Hematopoietic multipotent progenitor cell treated with erythropoietin and hydrocortisone succinate and interleukin-3 and kit ligand, for 15 days (in vitro differentiated cells): ENCODE results near the gene CLECL1.

Source experiments
- DNase-seq: peaks from one replicate; pipeline ENCODE4 v3.0.0-alpha.2; 2015; ENCODE audit warnings: low spot score

Gene CLECL1

GRCh38 chr12:9732921-9733461 is at the start of gene CLECL1:
Gene CLECL1 (minus strand): TSS chr12:9733097.
- no peak for DNase-seq

DNA sequence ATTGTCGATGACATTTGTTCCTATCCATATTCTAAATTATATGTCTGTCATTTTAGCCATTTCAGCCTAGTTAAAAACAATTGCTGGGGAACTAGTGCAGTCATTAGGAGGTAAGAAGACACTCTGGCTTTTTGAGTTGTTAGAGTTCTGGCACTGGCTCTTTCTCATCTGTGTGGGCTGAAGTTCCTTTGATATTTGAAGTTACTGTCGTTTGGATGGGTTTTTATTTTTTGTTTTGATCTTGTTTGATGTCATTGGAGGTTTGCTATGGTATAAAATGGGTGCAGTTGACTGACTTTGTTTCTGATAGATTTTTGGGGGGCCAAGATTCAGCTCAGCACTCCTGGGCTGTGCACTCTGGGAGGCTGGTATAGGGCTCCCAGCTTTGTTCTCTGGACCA is 48.5 kb upstream of the CLECL1 start:
- DNase-seq = no peak

GRCh38 chr12:9779209-9779608 is 46.3 kb upstream of the CLECL1 start:
- no peak for DNase-seq

DNA sequence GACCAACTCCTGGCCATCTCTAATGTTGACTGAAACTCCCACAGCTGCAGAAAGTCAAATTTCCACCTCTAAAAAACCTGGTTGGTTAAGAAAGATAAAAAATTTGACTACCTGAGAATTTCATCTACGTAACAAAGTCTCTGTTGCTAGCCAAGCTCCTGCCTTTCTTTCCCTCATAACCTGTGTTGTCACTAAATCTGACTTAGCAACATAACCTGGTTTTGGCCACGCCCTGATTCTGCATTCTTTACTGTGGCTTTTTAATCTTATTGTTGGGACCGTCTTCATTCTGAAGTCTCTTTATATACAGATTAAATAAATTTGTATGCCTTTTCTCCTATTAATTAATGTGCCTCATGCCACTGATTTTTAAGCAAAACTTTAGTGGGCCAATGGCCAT is 43.9 kb upstream of the CLECL1 start:
- DNase-seq = no peak

GRCh38 chr12:9773216-9773877 is 40.5 kb upstream of the CLECL1 start:
- DNase-seq = no peak

- DNase-seq = peak; percentile 59
Measured at GRCh38 chr12:9763025-9763424, 30.1 kb upstream of the CLECL1 start.

- DNase-seq = no peak
Measured at GRCh38 chr12:9762369-9762768, 29.5 kb upstream of the CLECL1 start.

DNA sequence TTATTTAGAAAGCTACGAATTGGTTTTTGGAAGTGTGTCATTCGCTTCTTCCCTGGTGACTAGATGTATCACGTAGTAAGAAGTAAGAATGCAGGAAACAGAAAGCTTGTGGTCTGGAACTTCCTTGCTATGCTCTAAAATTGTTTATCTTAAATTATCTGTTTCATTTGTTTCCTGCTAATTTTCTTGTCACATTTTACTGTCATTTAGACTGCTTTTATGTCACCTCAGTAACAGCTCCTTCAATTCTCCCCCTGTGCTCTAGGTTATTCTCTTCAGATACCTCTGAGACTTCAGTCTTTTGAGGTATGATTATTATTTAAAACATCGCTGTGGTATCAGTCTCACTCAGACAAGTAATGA is 28.5 kb upstream of the CLECL1 start:
- no peak for DNase-seq

DNA sequence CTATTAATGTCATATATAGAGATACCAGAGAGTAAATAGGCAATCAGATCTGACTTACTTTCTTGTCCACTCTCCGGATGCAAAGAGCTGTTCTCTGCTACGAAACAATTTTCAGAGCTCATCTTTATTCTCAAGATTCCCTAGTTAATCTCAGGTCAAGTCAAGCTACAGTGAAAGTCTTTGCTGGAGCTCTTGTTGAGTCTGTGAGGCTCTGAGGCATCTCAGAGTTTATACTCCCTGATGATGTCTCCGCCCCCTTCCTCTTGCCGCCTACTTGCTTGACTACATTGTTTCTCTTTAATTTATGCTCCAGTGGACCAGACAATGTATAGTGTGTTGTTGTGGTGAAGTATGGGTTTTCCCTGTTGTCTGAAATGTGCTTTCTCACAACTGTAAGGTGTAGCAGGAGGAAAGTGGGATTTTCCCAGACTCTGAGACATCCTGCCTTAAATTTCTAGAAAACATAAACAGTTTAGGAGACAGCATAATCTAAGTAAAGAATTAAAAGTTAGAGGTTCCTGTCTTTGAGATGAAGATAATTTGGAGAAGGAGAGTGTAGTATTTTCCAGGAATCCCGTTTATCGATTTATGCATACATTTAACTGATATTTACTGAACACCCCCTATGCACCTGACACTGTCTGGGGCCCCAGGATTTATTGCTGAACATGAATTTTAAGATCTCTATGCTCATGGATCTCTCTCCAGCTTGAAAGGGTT is 28.0 kb upstream of the CLECL1 start, which contains the start of gene CD69:
TSS of gene CD69 (minus strand) at position 203 of the 720 bp plus-strand sequence. CDS start at position 122, 81 bp downstream.
- peak; percentile 54 for DNase-seq

GRCh38 chr12:9760120-9760519 is 27.2 kb upstream of the CLECL1 start:
- no peak for DNase-seq

- no peak for DNase-seq
Measured at GRCh38 chr12:9759694-9760093, 26.8 kb upstream of the CLECL1 start.

GRCh38 chr12:9758119-9758518 is 25.2 kb upstream of the CLECL1 start:
- DNase-seq = peak; percentile 31

DNA sequence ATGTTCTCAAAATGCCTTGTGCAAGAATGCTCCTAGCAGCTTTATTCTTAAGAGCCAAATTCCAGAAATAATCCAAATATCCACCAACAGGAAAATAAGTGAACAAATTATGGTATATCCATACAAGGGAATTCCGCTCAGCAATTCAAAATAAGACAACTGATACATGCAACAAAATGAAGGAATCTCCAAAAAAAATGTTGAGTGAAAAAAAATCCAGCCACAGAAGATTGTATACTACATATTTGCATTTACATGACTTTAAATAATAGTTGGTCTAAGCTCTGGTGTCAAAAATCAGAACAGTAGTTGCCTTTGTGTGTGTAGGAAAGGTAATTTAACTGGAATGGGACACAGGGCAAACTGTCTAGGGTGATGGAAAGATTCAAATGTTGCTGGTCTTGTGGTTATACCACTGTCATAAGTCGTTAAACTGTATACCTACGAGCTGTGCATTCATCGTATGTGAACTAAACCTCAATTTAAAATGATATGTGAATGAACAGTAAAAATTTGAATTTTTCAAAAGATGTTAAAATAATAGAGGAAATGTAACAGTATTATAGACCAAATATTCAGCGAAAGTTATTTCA is 24.6 kb upstream of the CLECL1 start:
- DNase-seq = no peak

- DNase-seq = no peak
Measured at GRCh38 chr12:9756706-9757105, 23.8 kb upstream of the CLECL1 start.

DNA sequence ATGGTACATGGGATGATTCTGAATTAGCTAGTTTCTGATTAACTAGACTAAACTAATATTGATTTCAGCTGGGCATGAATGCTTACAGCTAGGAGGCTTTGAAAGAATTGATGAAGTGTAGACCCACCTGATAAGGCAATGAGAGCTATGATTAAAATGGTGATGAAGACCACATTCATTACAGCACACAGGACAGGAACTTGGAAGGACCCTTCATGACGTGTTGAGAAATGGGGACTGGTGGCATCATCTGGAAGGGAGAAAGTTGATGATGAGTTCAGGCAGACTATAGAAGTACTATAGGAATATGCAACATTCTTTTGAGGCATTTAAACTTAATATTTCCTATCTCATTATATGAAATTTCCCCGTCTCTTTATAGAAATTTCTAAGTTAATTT is 23.3 kb upstream of the CLECL1 start:
- DNase-seq = no peak

DNA sequence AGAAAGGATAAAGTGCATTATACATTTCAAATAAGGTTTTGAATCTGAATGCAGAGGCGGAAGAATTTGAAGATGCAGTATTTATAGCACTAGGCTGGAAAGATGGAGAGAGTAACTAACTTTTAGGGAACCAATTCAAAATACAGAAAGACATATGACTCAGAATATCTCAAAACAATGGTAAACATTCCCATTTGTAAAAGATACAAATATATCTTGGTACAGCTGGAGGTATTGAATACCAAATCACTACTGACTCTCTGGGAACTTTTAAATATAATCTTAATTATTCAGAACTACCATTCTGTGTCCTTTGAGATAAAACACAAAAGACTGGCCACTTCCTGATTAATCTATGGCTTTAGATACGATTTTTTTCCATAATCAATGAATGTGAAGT is 22.7 kb upstream of the CLECL1 start:
- no peak for DNase-seq

GRCh38 chr12:9755035-9755434 is 22.1 kb upstream of the CLECL1 start:
- DNase-seq = no peak

- DNase-seq = no peak
Measured at GRCh38 chr12:9754099-9754927, 21.4 kb upstream of the CLECL1 start.

DNA sequence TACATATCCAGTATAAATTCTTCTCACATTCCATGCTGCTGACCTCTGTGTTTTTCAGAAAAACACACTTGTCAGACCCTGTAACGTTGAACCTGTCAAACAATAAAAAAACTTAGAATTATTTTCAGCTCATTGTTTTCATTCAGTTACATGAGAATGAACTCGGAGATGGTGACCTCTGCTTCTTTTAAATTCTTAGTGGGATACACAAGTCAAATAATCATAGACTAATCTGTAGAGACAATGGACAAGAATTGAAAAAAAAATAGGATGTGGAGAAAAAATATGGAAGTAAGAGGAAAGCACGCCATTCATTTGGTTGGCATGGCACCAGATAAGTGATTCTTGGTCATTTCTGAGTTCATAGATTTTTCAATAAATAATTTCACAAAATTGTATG is 20.6 kb upstream of the CLECL1 start:
- DNase-seq = no peak

DNA sequence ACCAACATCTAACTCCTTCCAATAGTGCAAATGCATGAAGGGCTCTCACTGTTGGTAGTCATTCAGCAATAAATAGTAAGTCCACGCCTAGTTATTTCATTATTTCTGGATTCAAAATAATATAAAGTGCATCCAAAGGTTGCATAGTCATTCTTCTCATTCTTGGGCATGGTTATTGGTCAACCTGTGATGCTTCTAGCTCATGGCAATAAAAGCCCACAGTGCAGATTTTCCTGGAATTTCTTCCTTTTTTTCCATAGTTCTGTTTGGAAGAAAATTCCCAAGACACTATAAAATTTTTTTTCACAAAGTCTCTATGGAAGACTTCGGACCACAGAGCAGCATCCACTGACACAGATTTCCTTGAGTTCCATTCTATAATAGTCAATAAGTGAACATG is 20.2 kb upstream of the CLECL1 start:
- DNase-seq = no peak

- no peak for DNase-seq
Measured at GRCh38 chr12:9752145-9752933, 19.4 kb upstream of the CLECL1 start.
